Fibroblast of gingiva (primary cell): ENCODE results near the gene CAMTA1.

Experiments
- DNase-seq: peaks from one replicate; pipeline ENCODE4 v3.0.0-alpha.2; 2011; ENCODE audit warnings: low read depth

CAMTA1 gene

GRCh38 chr1:7432102-7432899 lies 647.0 kb downstream of the CAMTA1 start:
- no peak for DNase-seq

- no peak for DNase-seq
These were observed 647.7 kb downstream of the CAMTA1 start for GRCh38 chr1:7432900-7433380.

GRCh38 chr1:7434566-7434965 lies 649.3 kb downstream of the CAMTA1 start:
- no peak for DNase-seq

GRCh38 chr1:7435276-7436055 lies 650.2 kb downstream of the CAMTA1 start:
- DNase-seq: no peak

GRCh38 chr1:7436056-7437005 lies 651.1 kb downstream of the CAMTA1 start:
- no peak for DNase-seq

GRCh38 chr1:7437036-7437435 lies 651.8 kb downstream of the CAMTA1 start:
- DNase-seq: no peak

GRCh38 chr1:7437608-7438395 lies 652.5 kb downstream of the CAMTA1 start:
- no peak for DNase-seq

GRCh38 chr1:7438396-7438785 lies 653.1 kb downstream of the CAMTA1 start:
- no peak for DNase-seq

GRCh38 chr1:7438921-7439655 lies 653.8 kb downstream of the CAMTA1 start:
- no peak for DNase-seq

GRCh38 chr1:7440154-7440553 lies 654.9 kb downstream of the CAMTA1 start:
- DNase-seq: no peak

DNA sequence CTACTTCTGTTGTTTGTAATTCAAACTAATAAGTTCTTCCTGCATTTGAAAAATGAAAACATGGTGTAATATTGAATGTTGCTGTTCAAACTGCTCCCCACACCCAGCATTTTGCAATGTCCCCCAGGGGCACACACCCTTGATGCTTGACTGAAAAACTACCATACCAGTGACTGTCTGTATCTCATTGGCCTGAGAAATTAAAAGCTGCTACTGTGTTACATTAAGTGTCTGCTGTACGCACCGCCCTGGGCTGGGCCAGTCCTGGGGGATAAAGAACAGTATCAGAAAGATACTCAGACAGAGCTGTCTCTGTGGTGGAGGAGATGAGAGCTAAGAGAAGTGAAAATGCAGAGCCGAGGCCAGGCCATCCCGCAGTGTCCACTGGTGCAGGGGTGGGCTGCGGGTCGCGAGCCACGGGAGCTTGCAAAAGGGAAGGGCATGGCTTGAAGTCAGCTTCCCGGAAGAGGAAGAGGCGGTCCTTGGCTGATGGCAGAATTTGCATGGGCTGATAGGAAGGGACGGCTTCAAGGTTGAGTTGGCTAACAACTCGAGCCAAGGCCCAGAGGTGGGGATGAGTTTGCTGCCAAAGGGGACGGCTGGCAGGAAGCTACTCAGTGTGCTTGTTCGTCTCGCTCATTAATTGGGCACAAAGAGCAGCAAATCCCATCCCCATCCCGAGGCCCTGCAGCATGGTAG lies 656.0 kb downstream of the CAMTA1 start:
- no peak for DNase-seq

GRCh38 chr1:7442036-7442435 lies 656.8 kb downstream of the CAMTA1 start:
- no peak for DNase-seq

GRCh38 chr1:7442918-7443317 lies 657.7 kb downstream of the CAMTA1 start:
- DNase-seq: no peak

DNA sequence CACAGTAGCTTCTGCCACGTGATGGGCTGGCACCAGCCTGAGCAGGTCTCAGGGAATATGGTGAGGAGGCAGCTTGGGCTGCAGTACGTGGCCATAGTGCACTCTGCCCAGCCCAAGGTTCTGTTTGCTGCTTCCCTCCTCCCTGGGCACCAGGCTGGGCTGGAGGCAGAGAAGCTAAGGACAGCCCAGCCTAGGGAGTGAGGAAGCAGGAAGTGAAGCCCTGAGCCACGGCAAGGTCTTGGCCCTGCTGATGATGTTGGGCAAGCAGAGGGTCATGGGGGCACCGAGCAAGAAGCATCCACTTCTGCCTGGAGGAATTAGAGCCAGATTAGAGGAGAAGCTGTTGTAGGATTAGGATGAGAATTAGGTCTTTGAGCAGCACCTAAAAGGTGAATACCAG lies 659.1 kb downstream of the CAMTA1 start:
- DNase-seq: no peak

GRCh38 chr1:7447093-7447492 lies 661.8 kb downstream of the CAMTA1 start:
- no peak for DNase-seq

DNA sequence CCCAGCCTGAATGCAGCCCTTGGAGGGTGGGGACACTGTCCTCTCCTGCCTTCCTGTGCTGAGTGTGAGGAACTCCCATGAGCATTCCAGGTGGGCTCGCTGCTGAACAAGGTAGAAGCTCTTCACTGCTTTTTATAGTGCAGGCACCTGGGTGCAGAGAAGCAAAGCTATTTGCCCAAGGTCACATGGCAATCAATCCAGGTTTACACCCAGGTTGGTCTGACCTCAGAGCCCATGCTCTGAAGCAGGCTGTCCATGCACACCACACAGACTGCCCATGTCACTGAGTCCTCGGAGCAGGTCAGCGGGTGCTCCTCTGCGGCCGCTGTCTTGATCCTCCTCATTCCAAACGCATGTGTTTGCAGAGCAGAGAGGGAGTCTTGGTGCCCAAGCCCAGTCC lies 662.5 kb downstream of the CAMTA1 start:
- no peak for DNase-seq

DNA sequence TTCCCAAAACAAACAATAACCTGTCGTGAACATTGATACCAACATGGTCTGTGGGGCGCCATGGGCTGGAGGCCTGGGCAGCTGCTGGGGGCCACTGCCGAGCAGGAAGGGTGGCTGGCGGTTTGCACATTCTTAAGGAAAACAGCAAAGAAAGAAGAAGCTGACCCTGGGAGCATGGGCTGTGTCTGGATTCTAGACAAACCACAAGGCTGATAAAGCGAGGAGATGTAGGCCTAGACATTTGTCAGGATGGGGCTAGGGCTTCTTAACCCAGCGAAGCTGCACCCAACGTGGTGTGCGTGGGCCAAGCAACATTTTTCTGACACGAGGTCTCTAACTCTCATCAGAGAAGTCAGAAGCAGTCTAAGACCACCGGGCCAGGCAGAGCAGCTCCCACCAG lies 663.7 kb downstream of the CAMTA1 start:
- DNase-seq: no peak

DNA sequence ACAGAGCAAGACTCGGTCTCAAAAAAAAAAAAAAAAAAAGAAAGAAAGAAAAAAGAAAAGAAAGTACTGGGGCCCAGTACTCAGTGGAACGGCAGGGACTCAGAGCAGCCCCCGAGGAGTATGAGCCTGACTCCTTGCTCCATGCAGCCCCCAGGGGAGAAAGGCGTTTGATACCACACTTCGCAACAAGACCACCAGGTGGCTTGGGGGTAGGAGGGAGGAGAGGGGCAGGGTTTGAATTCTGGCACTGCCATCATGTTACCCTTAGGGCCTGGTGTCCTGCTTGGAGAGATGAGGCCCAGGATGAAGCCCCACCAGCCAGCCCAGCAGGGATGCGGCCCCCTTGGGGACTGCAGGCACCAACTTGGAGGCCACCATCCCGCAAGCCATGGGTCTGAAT lies 664.5 kb downstream of the CAMTA1 start:
- DNase-seq: no peak

GRCh38 chr1:7450838-7451237 lies 665.6 kb downstream of the CAMTA1 start:
- DNase-seq: no peak

GRCh38 chr1:7453038-7453437 lies 667.8 kb downstream of the CAMTA1 start:
- no peak for DNase-seq
